Rectal smooth muscle tissue (tissue), 1 donor: Measurements from ENCODE around the gene GSDME.

ENCODE experiments used
- H3K27ac ChIP-seq: one replicate; pipeline ENCODE4 v1.7.0; 2013; ENCODE audit warnings: low read depth, low read length, inconsistent platforms
- H3K27me3 ChIP-seq: one replicate; pipeline ENCODE4 v1.7.0; 2013; ENCODE audit warnings: low read length; ENCODE audit not compliant: control insufficient read depth, insufficient read depth
- H3K36me3 ChIP-seq: one replicate; pipeline ENCODE4 v1.7.0; 2013; ENCODE audit warnings: low read length; ENCODE audit not compliant: control insufficient read depth, insufficient read depth
- H3K4me1 ChIP-seq: one replicate; pipeline ENCODE4 v1.7.0; 2013; ENCODE audit warnings: low read length; ENCODE audit not compliant: control insufficient read depth, insufficient read depth
- H3K4me3 ChIP-seq: one replicate; pipeline ENCODE4 v1.7.0; 2013; ENCODE audit warnings: low read length
- H3K9ac ChIP-seq: one replicate; pipeline ENCODE4 v1.7.0; 2013; ENCODE audit warnings: low read length

Gene GSDME

DNA sequence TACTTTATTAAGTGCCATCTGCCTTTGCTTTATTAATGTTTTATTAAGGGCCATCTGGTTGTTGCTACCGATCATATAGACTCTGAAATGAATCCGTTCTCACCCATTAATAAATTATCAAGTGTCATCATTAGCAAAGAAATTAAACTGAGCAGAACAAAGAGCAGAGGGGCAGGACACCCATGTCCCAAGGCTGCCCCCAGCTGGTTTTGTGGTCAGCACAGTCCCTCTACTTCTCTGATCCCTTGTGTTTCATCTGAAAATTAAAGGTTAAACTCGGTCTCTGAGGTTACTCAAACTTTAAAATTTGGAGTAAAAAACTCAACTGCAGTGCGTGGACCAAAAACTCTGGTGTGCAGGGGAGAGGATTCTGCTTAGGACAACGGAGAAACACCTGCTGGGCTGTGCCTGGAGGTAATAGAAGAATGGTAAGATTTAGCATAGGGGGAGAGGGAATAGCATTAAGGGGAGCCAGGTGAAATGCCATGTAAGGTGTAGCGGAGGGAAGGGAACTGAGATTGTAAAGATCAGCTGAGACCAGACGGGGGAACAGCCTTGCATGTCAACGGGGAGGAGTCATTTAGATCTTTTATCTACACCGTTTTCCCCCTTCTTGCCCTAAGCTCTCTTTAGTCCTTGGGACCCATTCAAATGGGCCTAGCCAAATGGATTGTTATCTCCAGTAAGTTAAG lies 10.8 kb upstream of the GSDME start:
- Histone ChIP-seq H3K4me3 (no peak overlapping the region), H3K4me1 (no peaks in the 10 kb centered on the region), H3K36me3 (no peaks in the 10 kb centered on the region), H3K27ac (no peak overlapping the region), H3K27me3 (no peaks in the 10 kb centered on the region), H3K9ac (no peak overlapping the region)

DNA sequence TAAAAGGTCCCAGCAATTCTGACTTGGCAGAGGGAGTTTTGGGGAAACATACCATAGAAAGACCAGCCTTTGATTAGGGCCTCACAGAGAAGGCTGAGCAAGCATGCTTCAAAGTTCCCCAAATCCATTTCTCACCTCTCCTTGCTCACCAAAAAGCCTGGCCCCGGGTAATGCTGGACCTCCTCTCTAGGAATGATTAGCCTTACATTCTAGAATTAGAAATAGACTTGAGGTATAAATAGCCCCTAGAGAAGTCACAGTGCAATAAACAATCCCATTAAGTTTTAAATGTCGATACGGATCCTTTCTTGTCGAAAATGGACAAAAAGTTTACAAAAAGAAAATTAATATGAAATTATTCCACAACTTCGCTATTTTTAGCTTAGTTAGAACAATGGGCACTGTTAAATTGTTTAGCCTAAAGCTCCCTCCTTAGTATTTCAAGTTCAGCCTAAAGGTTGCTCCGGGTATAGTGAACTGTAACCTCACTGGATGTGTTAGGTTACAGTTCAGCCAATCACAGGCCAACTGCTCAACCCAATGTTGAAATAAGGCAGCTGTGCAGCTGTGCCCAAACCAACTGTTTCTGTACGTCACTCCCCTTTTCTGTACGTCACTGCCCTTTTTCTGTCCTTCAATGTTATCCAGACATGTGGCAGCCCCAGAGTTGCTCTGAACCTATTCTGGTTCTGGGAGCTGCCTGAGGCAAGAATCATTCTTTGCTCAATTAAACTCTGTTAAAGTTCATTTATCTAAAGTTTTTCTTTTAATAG lies 7.9 kb upstream of the GSDME start:
- H3K27ac ChIP-seq = no peak overlapping the region

DNA sequence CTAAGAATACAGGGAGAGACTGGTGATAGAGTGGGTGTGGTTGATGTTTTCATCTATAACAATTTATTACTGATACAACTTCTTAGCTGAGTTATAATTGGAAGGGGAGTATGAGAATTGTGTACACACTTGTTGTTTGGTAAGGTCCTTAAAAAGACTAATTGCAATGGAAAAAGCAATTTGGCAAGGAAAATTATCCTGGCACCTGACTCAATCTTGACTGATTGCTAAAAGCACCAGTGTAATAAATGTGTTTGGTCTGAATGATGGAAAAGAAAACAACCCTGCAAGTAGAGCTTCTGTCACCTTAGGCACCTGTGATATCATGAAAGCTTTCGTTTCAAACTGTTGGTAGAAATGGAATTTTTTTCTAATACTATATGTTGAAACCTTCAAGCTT lies 6.7 kb upstream of the GSDME start:
- Histone ChIP-seq H3K27ac (no peak overlapping the region), H3K9ac (no peak overlapping the region), H3K4me3 (no peak overlapping the region), H3K27me3 (no peaks in the 10 kb centered on the region), H3K4me1 (no peaks in the 10 kb centered on the region), H3K36me3 (no peaks in the 10 kb centered on the region)

More for the DNA sequence above, 7.9 kb upstream of the GSDME start:
- no peak overlapping the region for H3K4me3 ChIP-seq
- no peaks in the 10 kb centered on the region for H3K4me1 ChIP-seq
- no peak overlapping the region for H3K9ac ChIP-seq
- H3K36me3 ChIP-seq = no peaks in the 10 kb centered on the region
- H3K27me3 ChIP-seq = no peaks in the 10 kb centered on the region

DNA sequence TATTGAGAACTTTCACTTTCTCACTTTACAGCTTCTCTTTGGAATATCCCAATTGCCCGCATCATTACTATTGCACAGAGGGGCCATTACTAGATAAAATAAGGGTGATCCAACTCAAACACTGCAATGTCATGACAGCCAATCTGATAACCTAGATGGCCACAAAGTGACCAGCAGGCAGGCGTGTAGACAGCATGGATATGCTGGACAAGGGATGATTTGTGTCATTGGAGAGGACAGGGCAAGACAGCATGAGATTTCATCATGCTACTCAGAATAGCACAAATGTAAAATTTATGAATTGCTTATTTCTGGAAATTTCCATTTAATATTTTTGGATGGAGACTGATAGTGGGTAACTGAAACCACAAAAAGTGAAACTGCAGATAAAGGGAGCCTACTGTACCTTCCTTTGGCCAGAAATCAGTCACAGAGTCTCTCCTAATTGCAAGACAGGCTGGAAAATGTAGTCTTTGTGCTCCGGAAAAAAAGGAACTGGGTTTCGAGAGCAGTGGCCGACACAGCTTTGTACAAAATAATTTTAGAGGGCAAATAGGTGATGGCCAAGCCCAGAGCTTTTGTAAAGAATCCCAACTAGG lies 6.1 kb upstream of the GSDME start:
- Histone ChIP-seq H3K27ac (no peak overlapping the region), H3K4me3 (no peak overlapping the region), H3K9ac (no peak overlapping the region), H3K36me3 (no peaks in the 10 kb centered on the region), H3K27me3 (no peaks in the 10 kb centered on the region), H3K4me1 (no peaks in the 10 kb centered on the region)

DNA sequence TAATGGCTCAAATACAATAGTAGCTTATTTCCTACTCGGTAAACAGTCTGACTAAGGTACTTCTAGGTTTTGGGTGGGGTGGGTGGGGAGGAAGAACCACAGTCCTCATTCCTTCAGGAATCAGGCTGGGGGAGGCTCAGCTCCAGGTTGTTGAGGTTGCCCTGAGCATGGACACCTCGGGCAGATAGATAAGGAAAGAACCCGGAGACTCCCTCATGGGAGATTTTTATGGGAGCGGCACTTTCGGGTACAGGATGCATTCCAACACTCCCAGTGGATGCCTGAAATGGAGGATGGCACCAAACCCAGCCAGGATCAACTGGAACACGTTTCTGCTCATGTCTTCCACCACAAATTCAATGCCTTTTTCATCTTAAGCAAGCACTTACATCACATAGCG lies 5.5 kb upstream of the GSDME start:
- Histone ChIP-seq H3K9ac (no peak overlapping the region), H3K4me3 (no peak overlapping the region), H3K4me1 (peaks cover 4% of the 10 kb centered on the region), H3K36me3 (no peaks in the 10 kb centered on the region), H3K27me3 (no peaks in the 10 kb centered on the region), H3K27ac (no peak overlapping the region)

DNA sequence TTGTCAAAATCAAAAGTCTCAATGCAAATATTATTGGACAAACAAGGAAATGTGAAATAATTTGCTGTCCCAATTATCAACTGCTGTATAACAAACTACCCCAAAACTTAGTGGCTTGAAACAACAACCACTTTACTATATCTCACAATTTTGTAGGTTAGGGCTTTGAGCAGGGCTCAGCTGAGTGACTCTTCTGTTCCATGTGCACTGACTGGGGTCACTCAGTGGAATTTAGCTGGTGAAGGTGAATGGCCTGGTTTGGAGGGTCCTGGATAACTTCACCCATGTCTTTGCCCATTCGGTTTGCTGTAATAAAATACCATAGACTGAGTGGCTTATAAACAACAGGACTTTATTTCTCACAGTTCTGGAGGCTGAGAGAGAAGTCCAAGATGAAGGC lies 3.7 kb upstream of the GSDME start:
- H3K27me3 ChIP-seq = peaks cover 4% of the 10 kb centered on the region
- H3K4me1 ChIP-seq = peaks cover 4% of the 10 kb centered on the region

DNA sequence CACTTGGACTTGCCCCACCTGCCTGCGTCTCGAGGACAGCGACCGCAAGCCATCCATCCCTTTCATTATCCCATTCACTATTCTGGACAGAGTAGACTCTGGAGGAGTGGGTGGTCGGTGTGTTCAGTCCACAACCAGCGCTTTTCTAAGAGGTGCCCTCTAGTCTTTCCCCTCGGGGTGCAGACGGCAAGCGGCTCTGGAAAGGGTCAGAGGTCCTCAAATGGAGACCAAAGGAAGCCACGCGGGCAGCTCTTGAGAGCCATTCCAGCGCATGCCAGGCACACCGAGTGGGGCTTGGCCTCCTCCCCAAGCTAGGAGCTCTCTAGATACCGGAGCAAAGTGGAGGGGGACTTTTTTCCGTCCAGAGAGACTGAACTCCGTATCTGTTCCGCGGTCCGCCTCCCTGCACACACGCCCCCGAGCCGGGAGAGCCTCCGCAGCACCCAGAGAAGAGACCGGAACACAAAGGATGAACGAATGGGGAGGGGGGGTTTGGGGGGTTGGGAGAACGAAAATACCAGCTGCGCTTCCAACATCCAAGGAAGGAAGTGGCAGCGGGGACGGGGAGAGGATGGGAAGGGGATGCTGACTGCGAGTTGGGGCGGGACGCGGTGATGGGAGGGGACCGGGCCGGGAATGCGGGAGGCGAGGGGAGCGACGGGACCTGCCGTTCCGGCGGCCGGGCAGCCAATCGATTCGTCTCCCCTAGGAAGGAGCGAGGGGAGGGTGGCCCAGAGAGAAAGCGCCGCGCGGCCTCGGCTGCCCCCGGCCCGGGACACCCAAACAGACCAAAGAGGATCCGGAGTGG lies 515 bp downstream of the GSDME start:
- H3K36me3 ChIP-seq = no peaks in the 10 kb centered on the region
- H3K4me1 ChIP-seq = peaks cover 4% of the 10 kb centered on the region
- H3K4me3 ChIP-seq = peak overlapping the region; percentile 73
- peaks cover 4% of the 10 kb centered on the region for H3K27me3 ChIP-seq
- peak overlapping the region; percentile 17 for H3K9ac ChIP-seq
- H3K27ac ChIP-seq = peak overlapping the region; percentile 78

More for the DNA sequence above, 3.7 kb upstream of the GSDME start:
- no peak overlapping the region for H3K4me3 ChIP-seq
- H3K9ac ChIP-seq = no peak overlapping the region
- no peaks in the 10 kb centered on the region for H3K36me3 ChIP-seq
- no peak overlapping the region for H3K27ac ChIP-seq

DNA sequence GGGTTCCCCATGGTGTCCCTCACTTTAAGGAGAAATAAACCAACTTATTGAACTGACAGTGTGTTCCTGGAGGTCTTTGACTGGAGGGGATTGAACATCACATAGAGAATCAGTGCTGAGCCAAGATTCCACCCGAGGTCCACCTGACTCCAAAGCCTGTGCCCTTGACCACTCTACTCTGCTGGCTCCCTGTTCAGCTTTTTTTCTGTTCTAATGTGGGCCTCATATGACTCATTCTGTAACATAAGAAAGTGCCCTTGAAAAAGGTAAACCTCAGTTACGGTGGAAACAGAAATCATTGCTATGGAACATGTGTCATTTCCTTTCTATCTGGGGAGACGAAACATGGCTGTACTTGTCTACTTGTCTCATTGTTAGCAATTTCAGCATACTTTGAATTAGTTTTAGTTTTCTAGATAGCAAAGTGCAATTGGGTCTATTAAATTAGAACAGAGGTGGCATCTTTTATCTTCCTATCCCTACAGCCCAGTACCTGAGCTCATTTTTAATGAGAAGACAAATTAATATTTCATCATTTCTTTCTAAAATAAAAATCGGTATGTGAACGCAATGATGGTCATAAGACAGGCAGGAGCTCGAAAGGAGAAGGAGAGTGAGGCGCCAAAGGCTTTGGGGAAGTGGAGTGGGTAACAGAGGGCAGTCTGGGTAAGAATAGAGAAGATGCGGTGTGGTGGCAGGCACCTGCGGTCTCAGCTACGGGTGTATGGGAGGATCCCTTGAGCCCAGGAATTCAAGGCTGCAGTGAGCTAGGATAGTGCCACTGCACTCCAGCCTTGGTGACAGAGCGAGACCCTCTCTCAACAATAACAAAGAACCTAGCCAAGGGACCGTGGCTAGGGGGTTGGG lies 1.5 kb downstream of the GSDME start:
- peaks cover 4% of the 10 kb centered on the region for H3K27me3 ChIP-seq
- H3K4me3 ChIP-seq = no peak overlapping the region
- no peak overlapping the region for H3K27ac ChIP-seq
- peaks cover 4% of the 10 kb centered on the region for H3K4me1 ChIP-seq
- H3K9ac ChIP-seq = no peak overlapping the region
- no peaks in the 10 kb centered on the region for H3K36me3 ChIP-seq

DNA sequence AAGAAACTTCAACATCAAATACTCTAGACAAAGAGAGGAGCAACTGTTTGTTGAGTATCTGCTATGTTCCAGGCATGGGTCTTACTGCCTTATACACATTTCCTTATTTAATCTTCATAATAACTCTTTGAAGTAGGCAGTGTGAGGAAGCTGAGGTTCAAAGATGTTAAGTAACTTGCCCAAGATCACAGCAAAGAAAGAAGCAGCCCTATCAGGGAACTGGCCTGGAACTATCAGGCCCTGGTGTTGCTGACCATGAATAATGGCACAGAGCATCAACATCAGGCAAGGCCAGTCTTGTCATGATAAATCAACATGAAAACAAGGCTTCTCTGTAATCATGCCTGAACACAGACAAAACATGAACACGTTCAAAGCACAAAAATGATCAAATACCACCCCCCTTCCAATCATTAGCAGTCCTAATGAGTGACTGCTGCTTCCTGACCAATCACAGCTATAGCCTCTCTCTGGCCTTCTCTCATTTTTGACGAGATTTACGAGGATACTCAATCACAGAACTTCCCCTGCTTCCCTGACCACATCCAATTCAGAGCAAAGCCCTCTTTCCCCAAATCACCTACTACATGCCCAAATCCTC lies 2.3 kb downstream of the GSDME start:
- Histone ChIP-seq H3K36me3 (no peaks in the 10 kb centered on the region), H3K4me3 (no peak overlapping the region), H3K4me1 (peaks cover 4% of the 10 kb centered on the region), H3K27me3 (peaks cover 4% of the 10 kb centered on the region), H3K27ac (no peak overlapping the region), H3K9ac (no peak overlapping the region)

DNA sequence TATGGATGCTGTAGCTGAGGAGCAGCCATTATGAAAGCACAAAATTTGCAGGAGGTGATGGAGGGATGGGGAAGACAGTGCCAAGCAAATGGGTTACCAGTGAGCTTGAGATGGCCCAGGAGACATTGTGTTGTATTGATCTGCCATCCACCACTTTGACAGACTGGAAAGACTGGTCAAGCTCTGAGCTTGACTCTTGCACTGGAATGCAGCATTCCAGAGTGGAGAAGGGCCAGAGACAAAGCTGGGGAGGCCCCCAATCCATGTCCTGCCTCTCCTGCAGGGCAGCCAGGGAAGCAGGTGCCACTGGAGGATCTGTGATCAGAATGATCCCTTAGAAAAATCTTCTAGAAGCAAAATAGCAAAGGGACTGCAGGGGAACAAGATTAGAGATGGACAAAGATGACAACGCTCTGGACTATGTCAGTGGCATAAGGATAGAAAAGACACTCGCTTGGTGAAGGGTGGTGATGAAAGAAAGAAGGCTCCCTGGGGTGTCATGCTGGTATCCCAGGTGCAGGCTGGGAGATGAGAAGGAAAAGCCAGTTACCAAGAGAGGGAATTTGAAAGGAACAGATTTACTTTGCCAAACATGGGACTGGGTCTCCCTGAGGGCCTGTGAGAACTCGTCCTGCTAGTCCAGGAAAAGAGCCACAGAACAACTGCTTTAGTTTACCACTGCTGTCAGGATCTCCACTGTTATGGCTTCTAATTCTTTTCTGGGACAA lies 5.0 kb downstream of the GSDME start:
- Histone ChIP-seq H3K27me3 (peaks cover 4% of the 10 kb centered on the region), H3K36me3 (no peaks in the 10 kb centered on the region), H3K4me3 (no peak overlapping the region), H3K27ac (no peak overlapping the region), H3K4me1 (no peaks in the 10 kb centered on the region), H3K9ac (no peak overlapping the region)

DNA sequence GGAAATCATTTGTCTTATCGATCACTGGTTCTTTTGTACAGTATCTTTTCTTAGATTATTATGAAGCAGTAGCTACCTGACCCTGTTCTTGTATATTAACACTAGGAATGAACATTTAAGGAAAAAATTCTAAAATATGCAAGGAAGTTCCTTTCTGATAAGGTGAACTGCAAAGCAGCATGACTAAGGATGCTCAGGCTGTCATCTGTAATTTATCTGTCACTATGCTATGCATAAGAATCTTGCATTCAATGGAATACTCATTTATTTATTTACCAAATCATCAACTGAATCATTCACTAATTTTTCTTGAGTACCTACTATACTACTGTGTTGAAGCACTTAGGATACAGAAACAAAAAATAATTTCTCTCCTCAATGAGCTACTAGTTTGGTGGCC lies 5.8 kb downstream of the GSDME start:
- Histone ChIP-seq H3K4me3 (no peak overlapping the region), H3K9ac (no peak overlapping the region), H3K27me3 (peaks cover under 1% of the 10 kb centered on the region), H3K27ac (no peak overlapping the region), H3K36me3 (no peaks in the 10 kb centered on the region), H3K4me1 (no peaks in the 10 kb centered on the region)
